Measurements from ENCODE around the gene KRTAP26-1.

Gene KRTAP26-1

GRCh38 chr21:30333736-30334135, 13.6 kb upstream of the KRTAP26-1 start:
- DNase-seq (ENCODE audit: extremely low read depth, low read depth) = no peak
- no peak for TF ChIP-seq CTCF (IDR thresholded peaks at IDR 0.05; ENCODE audit: low read depth, low read length, missing control alignments)
- H3K4me3 ChIP-seq (replicated peaks; ENCODE audit: low read depth, low read length) = no peak overlapping the region

- no peak overlapping the region for H3K4me3 ChIP-seq (replicated peaks; ENCODE audit: low read depth, low read length)
- TF ChIP-seq CTCF (IDR thresholded peaks at IDR 0.05; ENCODE audit: low read depth, low read length, missing control alignments) = no peak
- DNase-seq (ENCODE audit: extremely low read depth, low read depth) = no peak
These were observed 12.6 kb upstream of the KRTAP26-1 start for GRCh38 chr21:30332681-30333080.

- no peak for TF ChIP-seq CTCF (IDR thresholded peaks at IDR 0.05; ENCODE audit: low read depth, low read length, missing control alignments)
- H3K4me3 ChIP-seq (replicated peaks; ENCODE audit: low read depth, low read length) = no peak overlapping the region
- DNase-seq (ENCODE audit: extremely low read depth, low read depth) = no peak
These were observed 9.2 kb upstream of the KRTAP26-1 start for GRCh38 chr21:30329203-30329875.

- DNase-seq (ENCODE audit: extremely low read depth, low read depth) = no peak
- TF ChIP-seq CTCF (IDR thresholded peaks at IDR 0.05; ENCODE audit: low read depth, low read length, missing control alignments) = no peak
- H3K4me3 ChIP-seq (replicated peaks; ENCODE audit: low read depth, low read length) = no peak overlapping the region
These were observed 6.3 kb upstream of the KRTAP26-1 start for GRCh38 chr21:30326390-30326789.

GRCh38 chr21:30315701-30316100, 4.4 kb downstream of the KRTAP26-1 start:
- no peak for TF ChIP-seq CTCF (IDR thresholded peaks at IDR 0.05; ENCODE audit: low read depth, low read length, missing control alignments)
- no peak for DNase-seq (ENCODE audit: extremely low read depth, low read depth)
- H3K4me3 ChIP-seq (replicated peaks; ENCODE audit: low read depth, low read length) = no peak overlapping the region

GRCh38 chr21:30306884-30307283, 13.2 kb downstream of the KRTAP26-1 start:
- TF ChIP-seq CTCF (IDR thresholded peaks at IDR 0.05; ENCODE audit: low read depth, low read length, missing control alignments) = no peak
- H3K4me3 ChIP-seq (replicated peaks; ENCODE audit: low read depth, low read length) = no peak overlapping the region
- DNase-seq (ENCODE audit: extremely low read depth, low read depth) = no peak

- DNase-seq (ENCODE audit: extremely low read depth, low read depth) = no peak
- no peak overlapping the region for H3K4me3 ChIP-seq (replicated peaks; ENCODE audit: low read depth, low read length)
- TF ChIP-seq CTCF (IDR thresholded peaks at IDR 0.05; ENCODE audit: low read depth, low read length, missing control alignments) = no peak
These were observed 15.0 kb downstream of the KRTAP26-1 start for GRCh38 chr21:30305136-30305535.
